Cardiac muscle cell (in vitro differentiated cells and primary cell): ENCODE data around the gene SLC35F3. TPM values are rescaled to one million over a fixed set of nuclear protein-coding genes. Genes with fewer than 3 reads are reported as not detected.

Experiments used
- DNase-seq, 2 donors: peaks; one replicate each; pipeline versions ENCODE4 v3.0.0 to v3.0.0-alpha.2; 2010 to 2017; ENCODE audit warnings: low read depth in 1 of 2, low spot score in 1 of 2
- H3K27ac ChIP-seq: fragments of 200-600 bp; sonication (generic); 2 replicates; pipeline ENCODE4 v1.5.1; 2016
- H3K27me3 ChIP-seq: fragments of 200-600 bp; sonication (generic); 2 replicates; pipeline ENCODE4 v1.6.0; 2016; ENCODE audit warnings: control low read depth
- H3K36me3 ChIP-seq: fragments of 200-600 bp; sonication (generic); 2 replicates; pipeline ENCODE4 v1.5.1; 2016; ENCODE audit warnings: control low read depth
- H3K4me1 ChIP-seq: fragments of 200-600 bp; sonication (generic); 2 replicates; pipeline ENCODE4 v1.8.1; 2017; ENCODE audit warnings: low read depth, mild to moderate bottlenecking, mixed run types
- H3K4me3 ChIP-seq: fragments of 200-600 bp; sonication (generic); 2 replicates; pipeline ENCODE4 v1.5.1; 2016; ENCODE audit warnings: mild to moderate bottlenecking
- H3K9me3 ChIP-seq: fragments of 200-600 bp; sonication (generic); 2 replicates; pipeline ENCODE4 v1.5.1; 2017; ENCODE audit warnings: low read depth, mild to moderate bottlenecking, control low read depth
- polyA plus RNA-seq: library from polyadenylated mRNA; unstranded; fragments of >200 nt; fragmentation: Nextera tagmentation; extraction: Ambion mirVana; gene quantifications from 2 replicates; pipeline ENCODE4 v1.2.1, GENCODE V29; 2016
- total RNA-seq: library from RNA; depleted of rRNA; stranded (reverse); fragments of >200 nt; gene quantifications from 2 replicates; pipeline ENCODE4 v1.2.3, GENCODE V29; 2016
- TF ChIP-seq, protein P1 (sequence below): IDR thresholded peaks from 2 replicates; pipeline ENCODE4 v1.5.1; 2012; ENCODE audit warnings: low read depth, mild to moderate bottlenecking, low read length

SLC35F3 gene
- total and polyA plus RNA-seq, 2 experiments from 2014 or later: 0.98 to 2.0 TPM

GRCh38 chr1:234096161-234096770 is 191.8 kb downstream of the SLC35F3 start:
- Histone ChIP-seq H3K9me3 (no peaks in the 10 kb centered on the region), H3K36me3 (no peaks in the 10 kb centered on the region), H3K27ac (no peak overlapping the region), H3K4me1 (peaks cover 14% of the 10 kb centered on the region), H3K27me3 (no peaks in the 10 kb centered on the region), H3K4me3 (no peak overlapping the region)
- DNase-seq: no peak
- TF ChIP-seq, protein P1, sequence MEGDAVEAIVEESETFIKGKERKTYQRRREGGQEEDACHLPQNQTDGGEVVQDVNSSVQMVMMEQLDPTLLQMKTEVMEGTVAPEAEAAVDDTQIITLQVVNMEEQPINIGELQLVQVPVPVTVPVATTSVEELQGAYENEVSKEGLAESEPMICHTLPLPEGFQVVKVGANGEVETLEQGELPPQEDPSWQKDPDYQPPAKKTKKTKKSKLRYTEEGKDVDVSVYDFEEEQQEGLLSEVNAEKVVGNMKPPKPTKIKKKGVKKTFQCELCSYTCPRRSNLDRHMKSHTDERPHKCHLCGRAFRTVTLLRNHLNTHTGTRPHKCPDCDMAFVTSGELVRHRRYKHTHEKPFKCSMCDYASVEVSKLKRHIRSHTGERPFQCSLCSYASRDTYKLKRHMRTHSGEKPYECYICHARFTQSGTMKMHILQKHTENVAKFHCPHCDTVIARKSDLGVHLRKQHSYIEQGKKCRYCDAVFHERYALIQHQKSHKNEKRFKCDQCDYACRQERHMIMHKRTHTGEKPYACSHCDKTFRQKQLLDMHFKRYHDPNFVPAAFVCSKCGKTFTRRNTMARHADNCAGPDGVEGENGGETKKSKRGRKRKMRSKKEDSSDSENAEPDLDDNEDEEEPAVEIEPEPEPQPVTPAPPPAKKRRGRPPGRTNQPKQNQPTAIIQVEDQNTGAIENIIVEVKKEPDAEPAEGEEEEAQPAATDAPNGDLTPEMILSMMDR: no peak

- TF ChIP-seq, protein P1: no peak
- no peak overlapping the region for H3K4me3 ChIP-seq
- no peak overlapping the region for H3K27ac ChIP-seq
- no peaks in the 10 kb centered on the region for H3K27me3 ChIP-seq
- H3K4me1 ChIP-seq: no peaks in the 10 kb centered on the region
- no peak for DNase-seq
- H3K9me3 ChIP-seq: no peaks in the 10 kb centered on the region
- no peaks in the 10 kb centered on the region for H3K36me3 ChIP-seq
Observed at GRCh38 chr1:234102583-234102982, 198.1 kb downstream of the SLC35F3 start.

GRCh38 chr1:234103198-234103597 is 198.7 kb downstream of the SLC35F3 start:
- Histone ChIP-seq H3K27ac (no peak overlapping the region), H3K27me3 (no peaks in the 10 kb centered on the region), H3K36me3 (no peaks in the 10 kb centered on the region), H3K4me3 (no peak overlapping the region), H3K9me3 (no peaks in the 10 kb centered on the region), H3K4me1 (peaks cover 4% of the 10 kb centered on the region)
- TF ChIP-seq, protein P1: no peak
- DNase-seq: no peak

DNA sequence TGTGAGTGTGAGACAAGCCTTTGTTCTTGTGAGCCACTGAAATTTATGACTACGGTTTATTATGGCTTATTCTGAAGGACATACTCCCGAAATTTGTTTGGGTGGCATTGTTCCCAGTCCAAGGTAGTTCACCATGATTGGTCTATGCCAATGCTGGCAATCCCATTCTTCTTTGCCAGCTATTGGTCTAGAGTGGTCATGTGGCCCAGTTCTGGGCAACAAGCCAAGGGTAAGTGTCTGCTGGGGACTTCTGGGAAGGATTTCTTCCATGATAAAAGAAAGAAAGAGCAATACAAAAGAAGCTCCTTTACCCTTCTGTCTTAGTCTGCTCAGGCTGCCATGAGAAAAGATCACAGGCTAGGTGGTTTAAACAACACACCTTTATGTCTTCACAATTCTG is 201.6 kb downstream of the SLC35F3 start:
- Histone ChIP-seq H3K27me3 (no peaks in the 10 kb centered on the region), H3K27ac (no peak overlapping the region), H3K9me3 (no peaks in the 10 kb centered on the region), H3K4me1 (peaks cover 4% of the 10 kb centered on the region), H3K4me3 (no peak overlapping the region), H3K36me3 (no peaks in the 10 kb centered on the region)
- no peak for DNase-seq
- TF ChIP-seq, protein P1: no peak

DNA sequence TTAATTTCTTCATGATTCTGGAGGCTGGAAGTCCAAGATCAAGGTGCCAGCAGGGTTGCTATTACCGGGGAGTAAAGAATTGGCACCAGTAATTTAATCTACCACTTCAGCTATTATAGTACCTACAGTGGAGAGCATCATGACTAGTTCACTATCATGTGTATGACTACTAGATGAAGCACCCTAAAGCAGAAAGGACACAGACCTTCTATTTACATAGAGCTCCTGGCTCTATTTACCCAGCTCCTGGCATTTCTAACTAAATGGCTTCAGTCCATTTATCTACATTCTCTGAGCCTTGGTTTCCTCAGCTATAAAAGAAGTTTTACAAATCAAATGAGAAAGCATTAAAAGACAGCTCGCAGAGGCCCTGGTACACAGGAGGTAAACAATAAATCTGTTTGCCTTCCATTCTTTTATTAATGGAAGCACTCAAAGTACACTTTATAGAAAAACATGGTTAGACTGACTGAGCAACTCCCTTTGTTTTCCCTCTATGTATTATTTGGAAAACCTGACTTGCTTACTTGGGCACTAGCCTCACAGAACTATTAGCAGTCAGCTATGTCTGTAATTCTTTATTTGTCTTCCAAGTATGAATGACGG is 203.0 kb downstream of the SLC35F3 start:
- TF ChIP-seq, protein P1: no peak
- no peak for DNase-seq

More for the DNA sequence above, 203.0 kb downstream of the SLC35F3 start:
- H3K36me3 ChIP-seq: no peaks in the 10 kb centered on the region
- no peaks in the 10 kb centered on the region for H3K27me3 ChIP-seq
- no peak overlapping the region for H3K27ac ChIP-seq
- no peak overlapping the region for H3K4me3 ChIP-seq
- no peaks in the 10 kb centered on the region for H3K9me3 ChIP-seq
- H3K4me1 ChIP-seq: peaks cover 4% of the 10 kb centered on the region
